Upper lobe of left lung (tissue), 4 donors: ENCODE measurements around the gene ASB2.

ENCODE experiments used
- CTCF ChIP-seq, 6 experiments: fragments of 450-650 bp in 4 of 6; fragments of 200-600 bp in 2 of 6; sonication (generic) in 2 of 6; IDR thresholded peaks; one replicate each; pipeline ENCODE4 v1.5.1; 2016 to 2019; ENCODE audit warnings: antibody characterized with exemption in 6 of 6
- EP300 ChIP-seq, 4 donors: sonication (generic); formaldehyde crosslinking; IDR thresholded peaks; one replicate each; pipeline ENCODE4 v1.5.1; 2017; ENCODE audit warnings: antibody characterized with exemption in 4 of 4, control low read depth in 2 of 4
- POLR2A ChIP-seq, 4 donors: fragments of 450-650 bp; IDR thresholded peaks; one replicate each; pipeline ENCODE4 v1.5.1; 2016 to 2017; ENCODE audit warnings: antibody characterized with exemption in 4 of 4, mild to moderate bottlenecking in 2 of 4
- POLR2AphosphoS5 ChIP-seq, 2 donors: sonication (generic); formaldehyde crosslinking; IDR thresholded peaks; one replicate each; pipeline ENCODE4 v1.5.1; 2017; ENCODE audit warnings: antibody characterized with exemption in 2 of 2

DNA sequence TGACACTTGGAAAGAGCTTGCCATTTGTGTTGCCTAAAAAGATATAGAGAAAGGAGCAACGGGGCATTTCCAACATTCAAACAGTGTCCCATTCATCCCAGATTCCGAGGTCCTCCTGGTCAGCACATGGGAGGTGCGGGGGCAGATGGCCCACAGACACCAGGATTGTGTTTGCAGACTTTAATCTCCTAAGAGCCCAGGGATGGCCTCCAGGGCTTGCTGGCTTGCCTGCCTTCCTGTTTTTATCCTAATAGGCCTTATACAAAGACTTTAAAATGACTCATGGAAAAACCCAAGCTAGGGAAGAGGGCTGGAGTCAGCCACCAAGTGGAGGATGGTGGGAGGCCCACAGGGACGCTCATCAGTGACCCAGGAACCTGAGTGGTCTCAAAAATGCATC, 70.7 kb downstream of the ASB2 start:
- no peak for TF ChIP-seq CTCF (IDR thresholded peaks at IDR 0.05)
- no peak for TF ChIP-seq POLR2A (IDR thresholded peaks at IDR 0.05)
- TF ChIP-seq EP300 (IDR thresholded peaks at IDR 0.05): no peak
- no peak for TF ChIP-seq POLR2AphosphoS5 (IDR thresholded peaks at IDR 0.05)
